ENCODE data around the gene TECR.
A peak's percentile ranks its signal among the peaks of the same experiment; 100 is the strongest.

- TF ChIP-seq CTCF (IDR thresholded peaks at IDR 0.05; ENCODE audit: low read depth, low read length) (peak; percentile 91), POLR2A (IDR thresholded peaks at IDR 0.05; ENCODE audit: extremely low read depth, insufficient read length) (peak; percentile 71), MAX (IDR thresholded peaks at IDR 0.05; ENCODE audit: low read depth, low read length) (peak; percentile 69)
Observed at GRCh38 chr19:14571695-14572490, 42.5 kb downstream of the TECR start, which contains the start of gene NDUFB7.
